HCT116 (cell line): ENCODE data around the gene CASQ1. TPM values are rescaled to one million over a fixed set of nuclear protein-coding genes. Genes with fewer than 3 reads are reported as not detected.

Experiments
- ATAC-seq: fragments of 200-7000 bp; cut with Tn5 transposase; 2 replicates; pipeline ENCODE4 v1.9.1; 2020; ENCODE audit warnings: mild to moderate bottlenecking, moderate library complexity
- BruUV-seq: library from RNA; stranded (reverse); fragments of 400-500 nt; replicated peaks from 2 replicates; lab custom pipeline; 2021; lab: Mats Ljungman, UMichigan
- CTCF ChIA-PET: fragments of 300-600 bp; sonication (Branson Sonifier 250); formaldehyde crosslinking; loops from one replicate; lab custom pipeline; 2021; ENCODE audit warnings: antibody characterized with exemption; lab: Charles Lee
- POLR2A ChIA-PET: fragments of 300-600, 350-600 bp; sonication (Branson Sonifier 250); formaldehyde crosslinking; loops from one replicate; lab custom pipeline; 2021; ENCODE audit warnings: antibody characterized with exemption; lab: Charles Lee
- RAD21 ChIA-PET, 2 experiments: fragments of 300-600 bp; sonication (Branson Sonifier 250); formaldehyde crosslinking; loops; one replicate each; lab custom pipeline; 2023; ENCODE audit warnings: low total read pairs in 2 of 2; ENCODE audit not compliant: uncharacterized antibody in 2 of 2, unreplicated experiment in 2 of 2, low non-redundant PET in 1 of 2; lab: Charles Lee
- DNase-seq: peaks from one replicate; pipeline ENCODE4 v3.0.0-alpha.2; 2010; ENCODE audit warnings: low read depth, low spot score
- H2AFZ ChIP-seq: fragments of 200-600 bp; shearing (Covaris generic), sonication (generic); 2 replicates; pipeline ENCODE4 v1.6.1; 2017; ENCODE audit warnings: low read depth, mixed run types, mixed read lengths, antibody characterized with exemption, low read length; ENCODE audit not compliant: poor library complexity, severe bottlenecking
- H3K27ac ChIP-seq: 2 replicates; pipeline ENCODE4 v1.5.1; 2012; ENCODE audit warnings: low read depth, low read length
- H3K27me3 ChIP-seq: fragments of 200-600 bp; sonication (generic); 2 replicates; pipeline ENCODE4 v1.6.1; 2016; ENCODE audit warnings: mixed run types, low read length, mixed read lengths; ENCODE audit not compliant: insufficient read depth
- H3K36me3 ChIP-seq, 2 experiments: fragments of 200-500 bp in 1 of 2; fragments of 200-600 bp in 1 of 2; sonication (Bioruptor generic) in 1 of 2; sonication (generic) in 1 of 2; 2 replicates each; pipeline versions ENCODE4 v1.5.1 to v1.6.1; 2014 to 2016; ENCODE audit warnings: low read length in 2 of 2, inconsistent platforms in 1 of 2, mixed read lengths in 1 of 2, mixed run types in 1 of 2; ENCODE audit not compliant: insufficient read depth in 2 of 2, control insufficient read depth in 1 of 2
- H3K4me1 ChIP-seq, 2 experiments: fragments of 200-600 bp in 1 of 2; sonication (generic) in 1 of 2; 2 replicates each; pipeline versions ENCODE4 v1.5.1 to v1.6.1; 2012 to 2017; ENCODE audit warnings: low read length in 2 of 2, inconsistent platforms in 1 of 2, mild to moderate bottlenecking in 1 of 2, mixed read lengths in 1 of 2, mixed run types in 1 of 2, moderate library complexity in 1 of 2; ENCODE audit not compliant: insufficient read depth in 2 of 2, control insufficient read depth in 1 of 2
- H3K4me2 ChIP-seq: fragments of 200-600 bp; sonication (generic); 2 replicates; pipeline ENCODE4 v1.6.1; 2017; ENCODE audit warnings: mixed run types, low read length, mixed read lengths
- H3K4me3 ChIP-seq, 2 experiments: fragments of 200-600 bp in 1 of 2; sonication (generic) in 1 of 2; replicated peaks in 1 of 2; 2 replicates each; pipeline ENCODE4 v1.5.1; 2011 to 2016; ENCODE audit warnings: low read length in 2 of 2, control low read depth in 1 of 2, low read depth in 1 of 2, mild to moderate bottlenecking in 1 of 2, mixed read lengths in 1 of 2, mixed run types in 1 of 2
- H3K79me2 ChIP-seq: fragments of 200-600 bp; sonication (generic); 2 replicates; pipeline ENCODE4 v1.6.1; 2017; ENCODE audit warnings: mild to moderate bottlenecking, mixed run types, low read length, moderate library complexity, mixed read lengths; ENCODE audit not compliant: insufficient read depth
- H3K9ac ChIP-seq: fragments of 200-600 bp; sonication (generic); 2 replicates; pipeline ENCODE4 v1.6.1; 2016; ENCODE audit warnings: low read length, mixed read lengths
- H3K9me2 ChIP-seq: fragments of 200-600 bp; sonication (generic), shearing (Covaris generic); 2 replicates; pipeline ENCODE4 v1.6.1; 2017; ENCODE audit warnings: mixed run types, mild to moderate bottlenecking, moderate library complexity; ENCODE audit not compliant: insufficient read depth
- H3K9me3 ChIP-seq, 2 experiments: fragments of 200-500 bp in 1 of 2; fragments of 200-600 bp in 1 of 2; sonication (Bioruptor generic) in 1 of 2; sonication (generic) in 1 of 2; 2 replicates each; pipeline ENCODE4 v1.6.1; 2014 to 2017; ENCODE audit warnings: low read length in 2 of 2, mixed read lengths in 2 of 2, inconsistent platforms in 1 of 2, low read depth in 1 of 2, mild to moderate bottlenecking in 1 of 2, mixed run types in 1 of 2, moderate library complexity in 1 of 2; ENCODE audit not compliant: control insufficient read depth in 1 of 2, insufficient read depth in 1 of 2
- H4K20me1 ChIP-seq: fragments of 200-600 bp; sonication (generic), shearing (Covaris generic); 2 replicates; pipeline ENCODE4 v1.6.1; 2017; ENCODE audit warnings: mixed run types, mild to moderate bottlenecking, moderate library complexity; ENCODE audit not compliant: insufficient read depth
- CBX3 ChIP-seq: IDR thresholded peaks from 2 replicates; pipeline ENCODE4 v1.6.1; 2012; ENCODE audit warnings: low read depth
- ELF1 ChIP-seq: IDR thresholded peaks from 2 replicates; pipeline ENCODE4 v1.6.1; 2012; ENCODE audit warnings: low read depth, borderline replicate concordance
- EZH2 ChIP-seq: fragments of 200-600 bp; sonication (generic); IDR thresholded peaks from 2 replicates; pipeline ENCODE4 v1.6.1; 2017; ENCODE audit warnings: antibody characterized with exemption, mixed run types
- POLR2A ChIP-seq: IDR thresholded peaks from 2 replicates; pipeline ENCODE4 v1.7.0; 2011; ENCODE audit warnings: borderline replicate concordance; ENCODE audit not compliant: insufficient read depth, insufficient read length; ENCODE audit errors: extremely low read depth
- POLR2AphosphoS5 ChIP-seq: IDR thresholded peaks from 2 replicates; pipeline ENCODE4 v1.6.1; 2011; ENCODE audit warnings: mild to moderate bottlenecking, low read depth, low read length, moderate library complexity
- SP1 ChIP-seq: IDR thresholded peaks from 2 replicates; pipeline ENCODE4 v1.6.1; 2012; ENCODE audit warnings: low read depth
- SRF ChIP-seq: IDR thresholded peaks from 2 replicates; pipeline ENCODE4 v1.6.1; 2012; ENCODE audit warnings: low read depth
- TCF7L2 ChIP-seq: IDR thresholded peaks from 2 replicates; pipeline ENCODE4 v1.7.0; 2011; ENCODE audit warnings: borderline replicate concordance, inconsistent platforms; ENCODE audit not compliant: insufficient read depth, insufficient read length; ENCODE audit errors: extremely low read depth
- YY1 ChIP-seq: IDR thresholded peaks from 2 replicates; pipeline ENCODE4 v1.6.1; 2011; ENCODE audit warnings: low read length, low read depth, moderate library complexity, mild to moderate bottlenecking; ENCODE audit not compliant: insufficient replicate concordance; ENCODE audit errors: extremely low read depth
- ZFX ChIP-seq: fragments of 450-650 bp; IDR thresholded peaks from 2 replicates; pipeline ENCODE4 v1.6.1; 2017
- intact Hi-C: fragments of 100-400 bp; cut with micrococcal nuclease; formaldehyde crosslinking; loops from 2 replicates; pipeline ENCODE4 v1.10.0; 2022
- total RNA-seq: library from RNA; stranded (reverse); gene quantifications from one replicate; pipeline ENCODE4 v1.2.1, GENCODE V29; 2021; ENCODE audit not compliant: unreplicated experiment
- TF ChIP-seq, protein P1 (sequence below): IDR thresholded peaks from 2 replicates; pipeline ENCODE4 v1.6.1; 2012

CASQ1 gene
- total RNA-seq, 1 experiment from 2014 or later = not detected

DNA sequence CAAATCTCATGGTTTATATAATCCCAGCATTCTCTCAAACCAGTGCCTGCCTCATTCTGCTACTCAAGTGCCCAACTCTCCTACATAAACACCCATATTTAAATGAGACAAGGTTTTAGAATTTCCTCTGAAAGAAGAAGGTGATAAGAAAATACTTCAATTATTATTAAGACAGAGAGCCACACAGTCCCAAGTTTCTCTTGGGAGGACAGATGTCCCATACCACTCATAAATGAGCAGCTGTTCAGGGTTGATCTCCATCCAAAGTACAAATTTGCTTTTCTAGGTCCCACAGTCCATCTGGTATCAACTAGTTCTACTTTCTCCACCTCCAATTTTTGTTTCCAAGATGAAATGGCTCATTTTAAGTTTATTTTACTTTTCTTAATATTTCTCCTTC lies 60.6 kb downstream of the CASQ1 start:
- H2AFZ ChIP-seq = no peak overlapping the region
- H3K27ac ChIP-seq = no peak overlapping the region
- CTCF ChIA-PET = interaction anchor here (1.6 to 2.9 kb wide), 7 partner anchors 8 to 358 kb away, joined by 5 to 59 read pairs (median 21); partner anchors contain the start of gene DCAF8
- H4K20me1 ChIP-seq = no peaks in the 10 kb centered on the region
- no peak for TF ChIP-seq YY1
- no peak for TF ChIP-seq POLR2A
- TF ChIP-seq SRF = no peak
- TF ChIP-seq, protein P1, sequence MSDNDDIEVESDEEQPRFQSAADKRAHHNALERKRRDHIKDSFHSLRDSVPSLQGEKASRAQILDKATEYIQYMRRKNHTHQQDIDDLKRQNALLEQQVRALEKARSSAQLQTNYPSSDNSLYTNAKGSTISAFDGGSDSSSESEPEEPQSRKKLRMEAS = no peak
- no peak for TF ChIP-seq ZFX
- no peak for TF ChIP-seq CBX3
- no peak for TF ChIP-seq SP1
- no peak for TF ChIP-seq TCF7L2
- TF ChIP-seq POLR2AphosphoS5 = no peak
- TF ChIP-seq ELF1 = no peak
- TF ChIP-seq EZH2 = no peak
- TF ChIP-seq, all 23 proteins: peak for 0
- Histone ChIP-seq H3K4me1 (peaks cover 0 to 2% of the 10 kb centered on the region in 2 experiments; a peak in 2 of 4 replicates), H3K4me3 (no peak overlapping the region), H3K79me2 (peaks cover 74% of the 10 kb centered on the region), H3K4me2 (no peak overlapping the region), H3K9ac (no peak overlapping the region), H3K9me3 (no peaks in the 10 kb centered on the region), H3K36me3 (0 out of 4 replicates have a peak, but pooled peaks cover 0 to 4% of the 10 kb centered on the region in 2 experiments), H3K9me2 (no peaks in the 10 kb centered on the region), H3K27me3 (no peaks in the 10 kb centered on the region)
- RAD21 ChIA-PET = interaction anchor here in 1 of 2 experiments (1.4 to 1.9 kb wide), 2 partner anchors 58 to 150 kb away, joined by 7 to 10 read pairs; no protein-coding TSS in a partner anchor
- ATAC-seq = no peak
- intact Hi-C loops = no loop called here
- BruUV-seq = no TSS peak
- no peak for DNase-seq
- POLR2A ChIA-PET = no interaction called here

Other genes with a start within 250 kb of the CASQ1 start
- gene IGSF9, start 245.0 kb upstream of the CASQ1 start, total RNA-seq = 10.3 TPM
- gene SLAMF9, start 236.3 kb upstream of the CASQ1 start, total RNA-seq = not detected
- 4.1 TPM for gene PIGM, start 158.6 kb upstream of the CASQ1 start, total RNA-seq
- gene KCNJ10, start 120.4 kb upstream of the CASQ1 start, total RNA-seq = 0.57 TPM
- 0.05 TPM for gene KCNJ9, start 109.0 kb upstream of the CASQ1 start, total RNA-seq
- 35.6 TPM for gene IGSF8, start 92.0 kb upstream of the CASQ1 start, total RNA-seq
- gene ATP1A2, start 74.8 kb upstream of the CASQ1 start, total RNA-seq = not detected
- not detected for gene ATP1A4, start 39.0 kb upstream of the CASQ1 start, total RNA-seq
- gene PEA15, start 14.8 kb downstream of the CASQ1 start, total RNA-seq = 44.0 TPM
- gene DCAF8, start 72.0 kb downstream of the CASQ1 start, total RNA-seq = 98.1 TPM
- 35.9 TPM for gene PEX19, start 94.6 kb downstream of the CASQ1 start, total RNA-seq
- 132 TPM for gene COPA, start 152.7 kb downstream of the CASQ1 start, total RNA-seq
- gene NCSTN, start 152.8 kb downstream of the CASQ1 start, total RNA-seq = 68.4 TPM
- gene NHLH1, start 176.5 kb downstream of the CASQ1 start, total RNA-seq = 0.12 TPM
- 1.1 TPM for gene VANGL2, start 210.0 kb downstream of the CASQ1 start, total RNA-seq